ENCODE data around the gene RUFY2.

DNA sequence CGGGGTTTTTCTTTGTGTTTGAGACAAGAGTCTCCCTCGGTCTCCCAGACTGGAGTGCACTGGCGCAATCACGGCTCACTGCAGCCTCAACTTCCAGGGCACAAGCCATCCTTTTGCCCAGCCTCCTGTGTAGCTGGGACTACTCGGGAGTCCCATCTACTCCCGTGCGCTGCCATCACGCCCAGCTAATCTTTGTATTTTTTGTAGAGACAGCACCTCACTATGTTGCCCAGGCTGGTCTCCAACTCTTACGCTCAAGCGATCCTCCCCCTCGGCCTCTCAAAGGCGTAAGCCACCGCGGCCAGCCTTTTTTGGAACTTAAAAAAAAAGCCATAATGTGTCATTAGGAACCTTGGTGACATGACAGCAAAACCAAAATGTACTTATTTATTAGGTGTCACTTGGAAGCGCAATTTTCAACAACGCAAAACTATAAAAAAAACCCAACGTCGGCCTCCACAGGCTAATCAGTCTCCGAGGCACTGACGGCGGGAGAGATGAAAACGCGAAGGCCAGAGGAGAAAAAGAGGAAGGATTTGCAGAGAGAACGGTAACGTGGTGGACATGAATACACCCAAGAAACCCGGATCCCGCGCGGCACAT is 76.1 kb downstream of the RUFY2 start:
- TF ChIP-seq, protein P1, sequence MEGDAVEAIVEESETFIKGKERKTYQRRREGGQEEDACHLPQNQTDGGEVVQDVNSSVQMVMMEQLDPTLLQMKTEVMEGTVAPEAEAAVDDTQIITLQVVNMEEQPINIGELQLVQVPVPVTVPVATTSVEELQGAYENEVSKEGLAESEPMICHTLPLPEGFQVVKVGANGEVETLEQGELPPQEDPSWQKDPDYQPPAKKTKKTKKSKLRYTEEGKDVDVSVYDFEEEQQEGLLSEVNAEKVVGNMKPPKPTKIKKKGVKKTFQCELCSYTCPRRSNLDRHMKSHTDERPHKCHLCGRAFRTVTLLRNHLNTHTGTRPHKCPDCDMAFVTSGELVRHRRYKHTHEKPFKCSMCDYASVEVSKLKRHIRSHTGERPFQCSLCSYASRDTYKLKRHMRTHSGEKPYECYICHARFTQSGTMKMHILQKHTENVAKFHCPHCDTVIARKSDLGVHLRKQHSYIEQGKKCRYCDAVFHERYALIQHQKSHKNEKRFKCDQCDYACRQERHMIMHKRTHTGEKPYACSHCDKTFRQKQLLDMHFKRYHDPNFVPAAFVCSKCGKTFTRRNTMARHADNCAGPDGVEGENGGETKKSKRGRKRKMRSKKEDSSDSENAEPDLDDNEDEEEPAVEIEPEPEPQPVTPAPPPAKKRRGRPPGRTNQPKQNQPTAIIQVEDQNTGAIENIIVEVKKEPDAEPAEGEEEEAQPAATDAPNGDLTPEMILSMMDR (IDR thresholded peaks at IDR 0.05): no peak
- no peak for TF ChIP-seq POLR2A (IDR thresholded peaks at IDR 0.05)

Measured in Peyer's patch (tissue), 4 donors.